Osteoblast (primary cell): ENCODE measurements around the gene PLEKHA7. TPM values are rescaled to one million over a fixed set of nuclear protein-coding genes. Genes with fewer than 3 reads are reported as not detected.

Experiments
- DNase-seq: peaks from one replicate; pipeline ENCODE4 v3.0.0; 2011; ENCODE audit warnings: low spot score, mixed read lengths; ENCODE audit not compliant: insufficient read length; ENCODE audit errors: missing footprints
- H2AFZ ChIP-seq: 2 replicates; pipeline ENCODE4 v1.6.0; 2011; ENCODE audit warnings: mild to moderate bottlenecking, low read length
- H3K27ac ChIP-seq: 2 replicates; pipeline ENCODE4 v1.5.1; 2011; ENCODE audit warnings: mild to moderate bottlenecking, low read depth, low read length, moderate library complexity
- H3K27me3 ChIP-seq: 2 replicates; pipeline ENCODE4 v1.6.0; 2012; ENCODE audit warnings: mild to moderate bottlenecking, control low read depth, inconsistent platforms, low read length, moderate library complexity; ENCODE audit not compliant: insufficient read depth
- H3K36me3 ChIP-seq: 2 replicates; pipeline ENCODE4 v1.5.1; 2011; ENCODE audit warnings: mild to moderate bottlenecking, low read length, control low read depth, moderate library complexity; ENCODE audit not compliant: insufficient read depth
- H3K4me1 ChIP-seq: 2 replicates; pipeline ENCODE4 v1.5.1; 2011; ENCODE audit warnings: mild to moderate bottlenecking, low read length, control low read depth, moderate library complexity; ENCODE audit not compliant: insufficient read depth
- H3K4me2 ChIP-seq: 2 replicates; pipeline ENCODE4 v1.6.0; 2011; ENCODE audit warnings: mild to moderate bottlenecking, low read length; ENCODE audit not compliant: insufficient read depth
- H3K4me3 ChIP-seq: fragments of 200-600 bp; sonication (generic); 3 replicates; pipeline ENCODE4 v1.5.1; 2012; ENCODE audit warnings: mild to moderate bottlenecking, low read length, inconsistent platforms; ENCODE audit not compliant: insufficient read depth
- H3K79me2 ChIP-seq: 2 replicates; pipeline ENCODE4 v1.6.0; 2012; ENCODE audit warnings: mild to moderate bottlenecking, low read length, control low read depth, inconsistent platforms; ENCODE audit not compliant: insufficient read depth
- H3K9me3 ChIP-seq: 2 replicates; pipeline ENCODE4 v1.5.1; 2011; ENCODE audit warnings: low read depth, low read length, control low read depth
- H4K20me1 ChIP-seq: 2 replicates; pipeline ENCODE4 v1.6.0; 2012; ENCODE audit warnings: mild to moderate bottlenecking, low read length, control low read depth; ENCODE audit not compliant: insufficient read depth
- CTCF ChIP-seq: IDR thresholded peaks from 2 replicates; pipeline ENCODE4 v1.5.1; 2011; ENCODE audit warnings: mild to moderate bottlenecking, low read depth, low read length, moderate library complexity; ENCODE audit errors: extremely low read depth
- total RNA-seq: library from RNA; depleted of rRNA; stranded (reverse); fragments of >200 nt; gene quantifications from 2 replicates; pipeline ENCODE4 v1.2.3, GENCODE V29; 2012

PLEKHA7 gene
- total RNA-seq, 1 donor: 1.1 TPM

GRCh38 chr11:16789063-16789420 lies 225.2 kb downstream of the PLEKHA7 start:
- Histone ChIP-seq H4K20me1 (no peaks in the 10 kb centered on the region), H3K27me3 (no peaks in the 10 kb centered on the region), H2AFZ (no peak overlapping the region), H3K9me3 (no peaks in the 10 kb centered on the region), H3K4me1 (peaks cover 57% of the 10 kb centered on the region), H3K36me3 (no peaks in the 10 kb centered on the region), H3K4me2 (no peak overlapping the region), H3K79me2 (no peaks in the 10 kb centered on the region), H3K27ac (peak overlapping the region; percentile 75), H3K4me3 (no peak overlapping the region)
- no peak for DNase-seq
- TF ChIP-seq CTCF: no peak

GRCh38 chr11:16788141-16789062 lies 225.8 kb downstream of the PLEKHA7 start:
- Histone ChIP-seq H3K9me3 (no peaks in the 10 kb centered on the region), H3K79me2 (no peaks in the 10 kb centered on the region), H3K4me1 (peaks cover 52% of the 10 kb centered on the region), H3K27me3 (no peaks in the 10 kb centered on the region), H3K4me2 (peak overlapping the region; percentile 57), H3K4me3 (no peak overlapping the region), H3K36me3 (no peaks in the 10 kb centered on the region), H3K27ac (peak overlapping the region; percentile 75), H4K20me1 (no peaks in the 10 kb centered on the region), H2AFZ (peak overlapping the region; percentile 11)
- TF ChIP-seq CTCF: peak; percentile 99
- peak; percentile 89 for DNase-seq

- Histone ChIP-seq H3K4me3 (no peak overlapping the region), H3K4me2 (peak overlapping the region; percentile 2), H4K20me1 (no peaks in the 10 kb centered on the region), H3K27me3 (no peaks in the 10 kb centered on the region), H3K9me3 (no peaks in the 10 kb centered on the region), H3K79me2 (no peaks in the 10 kb centered on the region), H3K36me3 (no peaks in the 10 kb centered on the region), H2AFZ (no peak overlapping the region), H3K4me1 (peaks cover 40% of the 10 kb centered on the region), H3K27ac (peak overlapping the region; percentile 75)
- TF ChIP-seq CTCF: no peak
- DNase-seq: peak; percentile 50
Observed at GRCh38 chr11:16787035-16787742, 227.0 kb downstream of the PLEKHA7 start.

GRCh38 chr11:16786131-16786530 lies 228.1 kb downstream of the PLEKHA7 start:
- H4K20me1 ChIP-seq: no peaks in the 10 kb centered on the region
- no peak overlapping the region for H3K4me2 ChIP-seq
- H3K9me3 ChIP-seq: no peaks in the 10 kb centered on the region
- H3K4me3 ChIP-seq: no peak overlapping the region
- H3K36me3 ChIP-seq: no peaks in the 10 kb centered on the region
- no peak overlapping the region for H2AFZ ChIP-seq
- H3K79me2 ChIP-seq: no peaks in the 10 kb centered on the region
- peaks cover 29% of the 10 kb centered on the region for H3K4me1 ChIP-seq
- H3K27ac ChIP-seq: no peak overlapping the region
- H3K27me3 ChIP-seq: no peaks in the 10 kb centered on the region
- TF ChIP-seq CTCF: no peak
- no peak for DNase-seq
